ENCODE data around the gene KRTAP17-1. TPM values are rescaled to one million over a fixed set of nuclear protein-coding genes. Genes with fewer than 3 reads are reported as not detected.

KRTAP17-1 gene
- total RNA-seq, 2 donors from 2014 or later: not detected

DNA sequence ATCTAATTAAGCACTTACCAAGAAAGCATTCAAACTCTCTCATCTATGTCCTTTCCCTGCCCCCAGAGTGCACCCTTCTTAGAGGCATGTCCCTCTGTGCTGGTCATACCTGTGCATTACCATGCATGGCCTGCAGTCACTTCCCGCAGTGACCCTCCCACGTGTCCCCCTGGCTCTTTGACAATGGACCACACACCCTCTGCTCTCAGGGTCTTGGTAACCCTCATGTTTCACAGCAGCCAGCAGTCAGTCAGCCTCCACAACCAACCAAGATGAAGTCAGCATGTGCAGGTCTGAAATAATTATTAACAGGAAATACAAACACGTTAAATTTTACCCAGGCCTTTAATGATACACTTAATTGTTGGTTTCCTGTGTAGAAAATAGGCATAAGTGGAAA, 25.0 kb upstream of the KRTAP17-1 start:
- no peaks in the 10 kb centered on the region for H3K27me3 Mint-ChIP-seq
- peak overlapping the region; percentile 99 for H3K27ac Mint-ChIP-seq
- H3K36me3 Mint-ChIP-seq (ENCODE audit: low read depth): no peaks in the 10 kb centered on the region
- DNase-seq (no peak), ATAC-seq (no peak)
- peak overlapping the region; percentile 80 for H3K4me3 Mint-ChIP-seq
- no peaks in the 10 kb centered on the region for H3K9me3 ChIP-seq (ENCODE audit: control insufficient read depth, low read length, poor library complexity, severe bottlenecking)
- peaks cover 49% of the 10 kb centered on the region for H3K4me1 Mint-ChIP-seq

DNA sequence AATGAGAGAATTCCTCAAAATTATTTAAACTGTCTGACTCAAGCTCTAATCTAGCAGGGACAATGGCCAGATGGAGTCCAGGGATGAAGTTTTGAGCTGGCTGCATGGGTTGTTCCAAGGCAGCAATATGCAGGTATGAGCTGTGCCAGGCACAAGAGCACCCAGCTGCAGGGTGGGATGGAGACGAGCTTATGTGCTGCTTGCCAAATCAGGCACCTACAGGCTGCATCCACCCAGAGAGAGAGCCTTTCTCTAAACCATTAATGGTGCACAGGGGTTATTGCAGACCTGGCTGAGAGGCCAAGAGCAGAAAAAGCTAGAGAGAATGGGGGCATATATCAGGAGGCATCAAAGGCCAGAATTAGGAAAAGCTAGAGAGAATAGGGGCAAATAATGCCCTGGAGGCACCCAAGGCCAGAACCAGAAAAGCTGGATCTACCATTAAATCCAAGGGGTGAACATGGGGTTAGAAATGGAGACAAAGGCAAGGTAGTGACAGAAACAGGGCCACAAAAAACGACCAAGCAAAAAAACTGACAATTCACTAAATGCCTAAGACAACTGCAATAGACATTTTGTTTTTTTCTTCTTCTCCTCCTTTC, 24.2 kb upstream of the KRTAP17-1 start:
- Mint-ChIP-seq H3K27ac (peak overlapping the region; percentile 99), H3K27me3 (no peaks in the 10 kb centered on the region), H3K4me1 (peaks cover 54% of the 10 kb centered on the region), H3K4me3 (peak overlapping the region; percentile 80), H3K36me3 (ENCODE audit: low read depth) (no peaks in the 10 kb centered on the region)
- no peaks in the 10 kb centered on the region for H3K9me3 ChIP-seq (ENCODE audit: control insufficient read depth, low read length, poor library complexity, severe bottlenecking)
- no peak for DNase-seq
- ATAC-seq: no peak

- Mint-ChIP-seq H3K4me3 (peak overlapping the region; percentile 80), H3K36me3 (ENCODE audit: low read depth) (no peaks in the 10 kb centered on the region), H3K4me1 (peaks cover 58% of the 10 kb centered on the region), H3K27me3 (no peaks in the 10 kb centered on the region), H3K27ac (peak overlapping the region; percentile 99)
- ATAC-seq (peak; percentile 88), DNase-seq (peak in 2 of 3 donors; percentile 35 to 39)
- no peaks in the 10 kb centered on the region for H3K9me3 ChIP-seq (ENCODE audit: control insufficient read depth, low read length, poor library complexity, severe bottlenecking)
Measured at GRCh38 chr17:41338961-41339485, 23.5 kb upstream of the KRTAP17-1 start.

- ATAC-seq (no peak), DNase-seq (no peak)
- Mint-ChIP-seq H3K27ac (peak overlapping the region; percentile 75), H3K4me3 (peak overlapping the region; percentile 65), H3K27me3 (no peaks in the 10 kb centered on the region), H3K4me1 (peaks cover 42% of the 10 kb centered on the region), H3K36me3 (ENCODE audit: low read depth) (no peaks in the 10 kb centered on the region)
- H3K9me3 ChIP-seq (ENCODE audit: control insufficient read depth, low read length, poor library complexity, severe bottlenecking): no peaks in the 10 kb centered on the region
Measured at GRCh38 chr17:41335747-41336146, 20.2 kb upstream of the KRTAP17-1 start.

GRCh38 chr17:41334385-41335305, 19.1 kb upstream of the KRTAP17-1 start:
- Mint-ChIP-seq H3K4me1 (peaks cover 31% of the 10 kb centered on the region), H3K36me3 (ENCODE audit: low read depth) (no peaks in the 10 kb centered on the region), H3K27me3 (no peaks in the 10 kb centered on the region), H3K4me3 (peak overlapping the region; percentile 63), H3K27ac (peak overlapping the region; percentile 75)
- H3K9me3 ChIP-seq (ENCODE audit: control insufficient read depth, low read length, poor library complexity, severe bottlenecking): no peaks in the 10 kb centered on the region
- ATAC-seq (no peak), DNase-seq (no peak)

DNA sequence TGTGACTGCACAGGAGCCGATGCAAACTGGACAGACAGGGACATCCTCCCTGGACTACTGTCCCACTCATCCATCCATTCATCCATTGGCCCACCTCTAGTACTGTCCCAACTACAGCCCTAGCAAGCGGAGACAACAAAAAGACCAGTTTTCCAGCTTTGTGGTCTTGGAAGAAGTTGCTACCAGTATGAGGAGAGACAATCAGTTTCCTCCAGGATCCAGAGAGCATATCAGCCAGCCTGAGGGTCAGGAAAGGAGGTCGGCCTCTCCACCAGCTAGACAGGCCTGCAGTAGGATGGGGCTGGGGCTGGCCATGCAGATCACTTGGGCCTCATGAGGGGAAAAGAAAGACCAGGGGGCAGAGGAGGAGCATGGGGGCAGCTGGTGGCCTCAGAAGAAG, 18.3 kb upstream of the KRTAP17-1 start:
- no peaks in the 10 kb centered on the region for H3K36me3 Mint-ChIP-seq (ENCODE audit: low read depth)
- DNase-seq (no peak), ATAC-seq (no peak)
- peak overlapping the region; percentile 34 for H3K4me3 Mint-ChIP-seq
- no peaks in the 10 kb centered on the region for H3K9me3 ChIP-seq (ENCODE audit: control insufficient read depth, low read length, poor library complexity, severe bottlenecking)
- H3K27me3 Mint-ChIP-seq: no peaks in the 10 kb centered on the region
- H3K4me1 Mint-ChIP-seq: peaks cover 24% of the 10 kb centered on the region
- H3K27ac Mint-ChIP-seq: peak overlapping the region; percentile 72

GRCh38 chr17:41333098-41333497, 17.6 kb upstream of the KRTAP17-1 start:
- H3K36me3 Mint-ChIP-seq (ENCODE audit: low read depth): no peaks in the 10 kb centered on the region
- peak overlapping the region; percentile 72 for H3K27ac Mint-ChIP-seq
- ATAC-seq (no peak), DNase-seq (no peak)
- no peak overlapping the region for H3K4me3 Mint-ChIP-seq
- no peaks in the 10 kb centered on the region for H3K9me3 ChIP-seq (ENCODE audit: control insufficient read depth, low read length, poor library complexity, severe bottlenecking)
- no peaks in the 10 kb centered on the region for H3K27me3 Mint-ChIP-seq
- peaks cover 27% of the 10 kb centered on the region for H3K4me1 Mint-ChIP-seq

- Mint-ChIP-seq H3K27ac (no peak overlapping the region), H3K4me3 (no peak overlapping the region), H3K36me3 (ENCODE audit: low read depth) (no peaks in the 10 kb centered on the region), H3K4me1 (peaks cover 25% of the 10 kb centered on the region), H3K27me3 (no peaks in the 10 kb centered on the region)
- ATAC-seq: no peak
- no peak for DNase-seq
- H3K9me3 ChIP-seq (ENCODE audit: control insufficient read depth, low read length, poor library complexity, severe bottlenecking): no peaks in the 10 kb centered on the region
Measured at GRCh38 chr17:41332239-41332638, 16.7 kb upstream of the KRTAP17-1 start.

- H3K9me3 ChIP-seq (ENCODE audit: control insufficient read depth, low read length, poor library complexity, severe bottlenecking): no peaks in the 10 kb centered on the region
- H3K4me1 Mint-ChIP-seq: peaks cover 28% of the 10 kb centered on the region
- H3K36me3 Mint-ChIP-seq (ENCODE audit: low read depth): no peaks in the 10 kb centered on the region
- DNase-seq (no peak), ATAC-seq (no peak)
- no peaks in the 10 kb centered on the region for H3K27me3 Mint-ChIP-seq
- no peak overlapping the region for H3K4me3 Mint-ChIP-seq
- H3K27ac Mint-ChIP-seq: no peak overlapping the region
Measured at GRCh38 chr17:41331606-41332005, 16.1 kb upstream of the KRTAP17-1 start.

GRCh38 chr17:41329279-41329948, 13.9 kb upstream of the KRTAP17-1 start:
- no peak overlapping the region for H3K4me3 Mint-ChIP-seq

DNA sequence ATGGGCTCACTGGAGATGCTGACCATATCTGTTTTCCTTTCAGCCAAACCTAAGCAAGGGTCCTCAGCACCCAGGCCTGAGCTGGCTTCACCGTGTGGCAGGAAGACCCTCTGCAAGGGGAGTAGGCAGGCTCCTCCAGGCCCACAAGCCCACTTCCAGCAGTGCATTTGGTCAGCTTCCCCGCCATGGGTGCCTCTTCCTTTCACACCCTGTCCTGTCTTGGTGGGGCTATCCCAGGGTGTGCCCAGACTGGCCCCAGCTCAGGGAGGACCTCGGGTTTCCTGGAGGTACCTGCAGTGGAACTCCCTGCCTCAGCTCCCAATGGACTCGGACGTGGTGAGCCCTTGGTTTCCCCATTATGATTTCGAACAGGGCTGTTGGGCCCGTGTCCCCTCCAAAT, 12.7 kb upstream of the KRTAP17-1 start:
- no peaks in the 10 kb centered on the region for H3K9me3 ChIP-seq (ENCODE audit: control insufficient read depth, low read length, poor library complexity, severe bottlenecking)
- no peak for ATAC-seq
- no peak for DNase-seq
- H3K36me3 Mint-ChIP-seq (ENCODE audit: low read depth): no peaks in the 10 kb centered on the region
- H3K27ac Mint-ChIP-seq: peak overlapping the region; percentile 94
- no peak overlapping the region for H3K4me3 Mint-ChIP-seq
- peaks cover 26% of the 10 kb centered on the region for H3K4me1 Mint-ChIP-seq
- no peaks in the 10 kb centered on the region for H3K27me3 Mint-ChIP-seq

More at GRCh38 chr17:41329279-41329948, 13.9 kb upstream of the KRTAP17-1 start:
- Mint-ChIP-seq H3K4me1 (peaks cover 22% of the 10 kb centered on the region), H3K27ac (no peak overlapping the region), H3K36me3 (ENCODE audit: low read depth) (no peaks in the 10 kb centered on the region), H3K27me3 (no peaks in the 10 kb centered on the region)
- DNase-seq (no peak), ATAC-seq (no peak)
- H3K9me3 ChIP-seq (ENCODE audit: control insufficient read depth, low read length, poor library complexity, severe bottlenecking): no peaks in the 10 kb centered on the region

DNA sequence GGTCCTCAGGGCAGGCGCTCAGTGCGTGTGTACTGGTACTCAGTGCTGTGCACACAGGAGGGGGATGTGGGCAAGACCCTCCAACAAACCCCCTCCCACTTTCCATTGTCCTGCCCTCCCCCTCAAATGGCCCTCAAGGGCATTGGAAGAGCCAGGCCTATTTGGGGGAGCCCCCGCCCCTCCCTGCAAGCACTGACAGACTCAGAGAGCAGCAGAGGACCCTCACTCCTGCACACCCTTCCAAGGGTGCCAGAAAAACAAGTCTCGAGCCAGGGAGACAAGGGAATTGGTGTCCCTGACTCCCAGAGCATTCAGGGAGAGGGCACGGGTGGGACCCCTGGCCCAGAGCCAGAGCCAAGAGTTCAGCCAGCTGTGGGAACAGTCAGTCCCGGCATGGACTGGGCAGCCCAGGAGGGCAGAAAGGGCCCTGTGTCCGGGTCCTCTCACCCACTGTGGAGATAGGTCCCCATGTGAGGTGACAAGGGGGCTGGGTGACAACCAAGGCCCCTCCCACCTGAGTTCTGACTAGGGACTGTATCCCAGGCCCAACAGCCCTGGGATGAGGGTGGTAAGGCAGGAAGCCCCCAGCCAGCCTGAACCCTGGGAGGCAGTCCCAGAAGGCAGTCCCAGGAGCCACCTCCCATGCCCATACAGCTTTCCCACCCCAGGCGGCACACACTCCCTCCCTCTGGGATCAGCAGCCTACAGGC, 12.1 kb upstream of the KRTAP17-1 start:
- Mint-ChIP-seq H3K27me3 (no peaks in the 10 kb centered on the region), H3K4me3 (peak overlapping the region; percentile 49), H3K27ac (peak overlapping the region; percentile 94), H3K4me1 (peaks cover 28% of the 10 kb centered on the region), H3K36me3 (ENCODE audit: low read depth) (no peaks in the 10 kb centered on the region)
- no peak for ATAC-seq
- no peaks in the 10 kb centered on the region for H3K9me3 ChIP-seq (ENCODE audit: control insufficient read depth, low read length, poor library complexity, severe bottlenecking)
- DNase-seq: no peak

All from T-helper 17 cell (primary cell).